ENCODE measurements around the gene ZFYVE27.

GRCh38 chr10:97713339-97713825 is 23.5 kb upstream of the ZFYVE27 start, which contains the start of gene MARVELD1:
- no peak for TF ChIP-seq CTCF (conservative IDR thresholded peaks at IDR 0.05; ENCODE audit: low read length)
- no peak for TF ChIP-seq EZH2phosphoT487 (IDR thresholded peaks at IDR 0.05; ENCODE audit: borderline replicate concordance, low read depth, low read length)

Data from OCI-LY7 (cell line).